Stimulated activated CD8-positive, alpha-beta memory T cell treated with anti-CD3 and anti-CD28 coated beads, Interleukin-4, amount 100 ng/mL, for 4 hours (primary cell): ENCODE results near the gene SPECC1L.

Experiments used
- DNase-seq, 2 donors: peaks; one replicate each; pipeline ENCODE4 v3.0.0-alpha.2; 2020; ENCODE audit warnings: low read depth in 2 of 2, low spot score in 1 of 2

The SPECC1L gene

GRCh38 chr22:24393848-24394247 is 123.2 kb downstream of the SPECC1L start:
- no peak for DNase-seq

GRCh38 chr22:24394254-24394653 is 123.6 kb downstream of the SPECC1L start:
- no peak for DNase-seq

GRCh38 chr22:24398409-24398808 is 127.8 kb downstream of the SPECC1L start:
- no peak for DNase-seq

- DNase-seq, result no peak
Observed at GRCh38 chr22:24400034-24400725, 129.5 kb downstream of the SPECC1L start.

- DNase-seq, result no peak
Observed at GRCh38 chr22:24400726-24401596, 130.3 kb downstream of the SPECC1L start.

GRCh38 chr22:24401931-24402367 is 131.3 kb downstream of the SPECC1L start:
- DNase-seq, result no peak

GRCh38 chr22:24402460-24403192 is 132.0 kb downstream of the SPECC1L start:
- no peak for DNase-seq

GRCh38 chr22:24403346-24403745 is 132.7 kb downstream of the SPECC1L start:
- DNase-seq, result no peak

GRCh38 chr22:24404561-24405275 is 134.1 kb downstream of the SPECC1L start:
- no peak for DNase-seq

GRCh38 chr22:24405631-24406321 is 135.1 kb downstream of the SPECC1L start:
- DNase-seq, result no peak

- DNase-seq, result no peak
Observed at GRCh38 chr22:24406322-24407277, 136.0 kb downstream of the SPECC1L start.

- DNase-seq, result no peak
Observed at GRCh38 chr22:24407278-24407665, 136.6 kb downstream of the SPECC1L start.

GRCh38 chr22:24407884-24408283 is 137.3 kb downstream of the SPECC1L start:
- DNase-seq, result no peak

GRCh38 chr22:24408630-24409029 is 138.0 kb downstream of the SPECC1L start:
- no peak for DNase-seq

GRCh38 chr22:24409707-24410106 is 139.1 kb downstream of the SPECC1L start:
- no peak for DNase-seq

GRCh38 chr22:24410110-24410856 is 139.7 kb downstream of the SPECC1L start:
- DNase-seq, result no peak

GRCh38 chr22:24411256-24412004 is 140.8 kb downstream of the SPECC1L start:
- no peak for DNase-seq

GRCh38 chr22:24412274-24412673 is 141.6 kb downstream of the SPECC1L start:
- no peak for DNase-seq
